SU-DHL-6 (cell line): ENCODE data around the gene CPNE5.

ENCODE experiments used
- H2AFZ ChIP-seq: fragments of 200-600 bp; sonication (generic); 2 replicates; pipeline ENCODE4 v1.6.1; 2014; ENCODE audit warnings: low read depth, mild to moderate bottlenecking, moderate library complexity, mixed read lengths, antibody characterized with exemption, low read length; ENCODE audit not compliant: severe bottlenecking
- H3F3A ChIP-seq: fragments of 200-600 bp; shearing (Covaris generic); 2 replicates; pipeline ENCODE4 v1.6.0; 2016; ENCODE audit warnings: antibody characterized with exemption, mild to moderate bottlenecking; ENCODE audit not compliant: insufficient read depth
- H3K27ac ChIP-seq: fragments of 200-600 bp; sonication (generic); 2 replicates; pipeline ENCODE4 v1.5.1; 2016; ENCODE audit warnings: low read depth, mild to moderate bottlenecking, low read length, moderate library complexity, mixed read lengths
- H3K27me3 ChIP-seq: fragments of 200-600 bp; sonication (generic), shearing (Covaris generic); 2 replicates; pipeline ENCODE4 v1.6.0; 2014; ENCODE audit warnings: mild to moderate bottlenecking, low read length
- H3K36me3 ChIP-seq: fragments of 200-600 bp; sonication (generic); 2 replicates; pipeline ENCODE4 v1.6.1; 2014; ENCODE audit warnings: mild to moderate bottlenecking, low read length, mixed read lengths
- H3K4me2 ChIP-seq: fragments of 300-600, 200-600 bp; shearing (Covaris generic), sonication (generic); 2 replicates; pipeline ENCODE4 v1.6.0; 2014; ENCODE audit warnings: low read length, low read depth, mild to moderate bottlenecking; ENCODE audit not compliant: poor library complexity, severe bottlenecking
- H3K4me3 ChIP-seq: fragments of 200-600 bp; sonication (generic); 2 replicates; pipeline ENCODE4 v1.5.1; 2014; ENCODE audit warnings: antibody characterized with exemption, low read length, mild to moderate bottlenecking, mixed read lengths; ENCODE audit not compliant: insufficient read depth, poor library complexity, severe bottlenecking
- H3K79me2 ChIP-seq: fragments of 200-600 bp; sonication (generic); 2 replicates; pipeline ENCODE4 v1.6.1; 2014; ENCODE audit warnings: mild to moderate bottlenecking, low read length, moderate library complexity; ENCODE audit not compliant: insufficient read depth
- H3K9ac ChIP-seq: fragments of 200-600 bp; sonication (generic); 2 replicates; pipeline ENCODE4 v1.7.0; 2014; ENCODE audit warnings: mild to moderate bottlenecking, low read length
- H3K9me2 ChIP-seq: fragments of 200-600 bp; sonication (generic); replicated peaks from 2 replicates; pipeline ENCODE4 v1.6.1; 2014; ENCODE audit warnings: low read length; ENCODE audit not compliant: insufficient read depth
- H3K9me3 ChIP-seq: fragments of 200-600 bp; sonication (generic); 2 replicates; pipeline ENCODE4 v1.6.1; 2014; ENCODE audit warnings: low read length, mixed read lengths; ENCODE audit not compliant: insufficient read depth
- H4K20me1 ChIP-seq: fragments of 200-600 bp; sonication (generic); 2 replicates; pipeline ENCODE4 v1.6.1; 2014; ENCODE audit warnings: low read depth, mild to moderate bottlenecking, antibody characterized with exemption, low read length, moderate library complexity, mixed read lengths
- EZH2phosphoT487 ChIP-seq: fragments of 200-600 bp; sonication (generic), shearing (Covaris generic); conservative IDR thresholded peaks from 2 replicates; pipeline ENCODE4 v1.6.1; 2018; ENCODE audit warnings: mild to moderate bottlenecking, antibody characterized with exemption, low read length, moderate library complexity, mixed read lengths
- TF ChIP-seq, protein P1 (sequence below): fragments of 200-600 bp; sonication (generic); IDR thresholded peaks from one replicate; pipeline ENCODE4 v1.5.1; 2017; ENCODE audit warnings: antibody characterized with exemption, mild to moderate bottlenecking, low read length, moderate library complexity; ENCODE audit not compliant: insufficient read depth, poor library complexity, severe bottlenecking

CPNE5 gene

DNA sequence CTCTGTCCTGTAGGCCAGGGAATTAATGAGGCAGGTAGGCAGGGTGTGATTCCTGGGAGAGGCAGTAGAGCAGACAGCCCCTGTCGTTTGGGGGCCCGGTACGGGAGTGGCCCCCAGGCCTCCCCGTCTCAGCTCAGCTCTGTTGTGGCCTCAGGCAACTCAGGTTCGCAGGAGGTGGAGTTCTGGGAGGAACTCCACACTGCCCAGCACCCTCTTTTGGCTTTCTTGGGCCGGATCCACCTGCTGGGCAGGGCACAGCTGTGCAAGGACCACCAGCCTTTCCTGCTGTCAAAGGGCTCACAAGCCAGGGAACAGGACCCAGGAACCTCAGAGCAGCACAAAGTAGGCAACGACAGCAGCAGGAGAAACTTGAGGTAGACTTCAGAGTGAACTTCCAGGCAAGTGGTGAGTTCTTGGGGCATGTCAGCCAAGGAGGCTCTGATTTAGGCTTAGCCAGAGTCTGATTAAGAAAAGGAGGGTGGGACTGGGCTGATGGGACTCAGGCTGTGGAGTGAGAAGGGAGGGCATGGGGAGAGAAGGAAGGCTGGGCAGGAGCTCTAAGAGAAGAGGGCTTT is 104.7 kb downstream of the CPNE5 start:
- Histone ChIP-seq H3K4me3 (no peak overlapping the region), H4K20me1 (no peaks in the 10 kb centered on the region), H3K36me3 (no peaks in the 10 kb centered on the region), H3K9ac (no peak overlapping the region), H3K27me3 (no peaks in the 10 kb centered on the region), H3K9me3 (no peaks in the 10 kb centered on the region), H3K9me2 (no peaks in the 10 kb centered on the region), H3K79me2 (no peaks in the 10 kb centered on the region), H2AFZ (no peak overlapping the region), H3K27ac (no peak overlapping the region), H3F3A (no peaks in the 10 kb centered on the region), H3K4me2 (no peak overlapping the region)
- TF ChIP-seq, protein P1, sequence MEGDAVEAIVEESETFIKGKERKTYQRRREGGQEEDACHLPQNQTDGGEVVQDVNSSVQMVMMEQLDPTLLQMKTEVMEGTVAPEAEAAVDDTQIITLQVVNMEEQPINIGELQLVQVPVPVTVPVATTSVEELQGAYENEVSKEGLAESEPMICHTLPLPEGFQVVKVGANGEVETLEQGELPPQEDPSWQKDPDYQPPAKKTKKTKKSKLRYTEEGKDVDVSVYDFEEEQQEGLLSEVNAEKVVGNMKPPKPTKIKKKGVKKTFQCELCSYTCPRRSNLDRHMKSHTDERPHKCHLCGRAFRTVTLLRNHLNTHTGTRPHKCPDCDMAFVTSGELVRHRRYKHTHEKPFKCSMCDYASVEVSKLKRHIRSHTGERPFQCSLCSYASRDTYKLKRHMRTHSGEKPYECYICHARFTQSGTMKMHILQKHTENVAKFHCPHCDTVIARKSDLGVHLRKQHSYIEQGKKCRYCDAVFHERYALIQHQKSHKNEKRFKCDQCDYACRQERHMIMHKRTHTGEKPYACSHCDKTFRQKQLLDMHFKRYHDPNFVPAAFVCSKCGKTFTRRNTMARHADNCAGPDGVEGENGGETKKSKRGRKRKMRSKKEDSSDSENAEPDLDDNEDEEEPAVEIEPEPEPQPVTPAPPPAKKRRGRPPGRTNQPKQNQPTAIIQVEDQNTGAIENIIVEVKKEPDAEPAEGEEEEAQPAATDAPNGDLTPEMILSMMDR, result no peak
- no peak for TF ChIP-seq EZH2phosphoT487

DNA sequence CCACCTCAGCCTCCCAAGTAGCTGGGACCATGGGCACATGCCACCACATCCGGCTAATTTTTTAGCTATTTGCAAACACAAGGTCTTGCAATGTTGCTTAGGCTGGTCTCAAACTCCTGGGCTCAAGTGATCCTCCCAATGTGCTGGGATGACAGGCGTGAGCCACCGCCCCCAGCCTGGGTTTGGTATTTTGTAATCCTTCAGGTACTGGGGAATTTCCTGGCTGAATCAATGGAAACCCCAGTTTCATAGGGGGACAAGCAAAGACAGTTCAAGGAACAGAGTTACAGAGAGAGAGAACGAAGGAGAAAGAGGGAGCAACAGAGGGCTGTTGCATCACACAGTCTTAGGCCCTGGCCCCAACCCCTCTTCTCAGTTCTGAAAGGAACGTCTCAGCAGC is 105.9 kb downstream of the CPNE5 start:
- H3F3A ChIP-seq, result no peaks in the 10 kb centered on the region
- TF ChIP-seq EZH2phosphoT487, result no peak
- TF ChIP-seq, protein P1, result no peak

DNA sequence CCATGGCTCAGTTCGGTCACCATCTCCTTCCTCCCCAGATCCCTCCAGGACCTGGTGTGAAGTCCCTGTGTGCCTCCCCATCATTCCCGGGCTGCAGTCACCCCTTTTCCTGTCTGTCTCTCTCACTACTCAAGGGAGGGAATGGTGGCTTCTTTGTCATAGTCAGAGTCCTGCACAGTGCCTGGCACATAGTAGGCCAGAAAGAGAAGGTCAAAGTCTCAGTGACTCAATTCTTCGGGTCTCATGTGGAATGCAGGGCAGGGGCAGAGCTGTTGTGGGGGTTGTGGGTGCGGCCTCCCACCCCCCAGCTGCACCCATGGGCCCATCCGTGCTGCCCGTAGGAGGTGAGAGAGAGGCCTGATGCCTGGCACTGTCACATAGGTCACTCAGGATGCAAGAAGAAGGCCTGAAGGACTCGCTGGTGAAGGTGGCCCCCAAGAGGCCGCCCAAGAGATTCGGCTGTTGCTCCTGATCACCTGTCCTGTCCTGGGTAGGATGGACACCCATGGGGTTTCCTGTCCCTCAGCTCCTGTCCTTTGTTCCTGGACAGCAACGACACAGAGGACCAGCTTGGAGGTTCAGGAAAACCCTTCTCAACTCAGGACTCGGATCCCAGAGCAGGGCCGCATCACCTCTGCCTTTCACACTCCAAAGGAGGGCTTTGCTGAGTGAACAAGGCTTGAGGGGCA is 107.5 kb downstream of the CPNE5 start:
- H3K4me2 ChIP-seq, result no peak overlapping the region
- H3K27ac ChIP-seq, result no peak overlapping the region
- no peaks in the 10 kb centered on the region for H3K79me2 ChIP-seq
- no peak for TF ChIP-seq EZH2phosphoT487
- TF ChIP-seq, protein P1, result no peak
- no peaks in the 10 kb centered on the region for H3K9me2 ChIP-seq
- no peak overlapping the region for H3K4me3 ChIP-seq
- no peak overlapping the region for H3K9ac ChIP-seq
- no peaks in the 10 kb centered on the region for H3K9me3 ChIP-seq
- no peaks in the 10 kb centered on the region for H3K36me3 ChIP-seq
- no peaks in the 10 kb centered on the region for H4K20me1 ChIP-seq
- H2AFZ ChIP-seq, result no peak overlapping the region
- H3F3A ChIP-seq, result no peaks in the 10 kb centered on the region
- no peaks in the 10 kb centered on the region for H3K27me3 ChIP-seq

More for the DNA sequence above, 105.9 kb downstream of the CPNE5 start:
- Histone ChIP-seq H3K9ac (no peak overlapping the region), H3K9me3 (no peaks in the 10 kb centered on the region), H2AFZ (no peak overlapping the region), H3K27me3 (no peaks in the 10 kb centered on the region), H3K4me2 (no peak overlapping the region), H4K20me1 (no peaks in the 10 kb centered on the region), H3K4me3 (no peak overlapping the region), H3K36me3 (no peaks in the 10 kb centered on the region), H3K27ac (no peak overlapping the region), H3K9me2 (no peaks in the 10 kb centered on the region), H3K79me2 (no peaks in the 10 kb centered on the region)
